HG03469 (cell line): ENCODE results near the gene ACP7.
"Not testable (repeated sequence)": the region's sequence is repeated elsewhere in the genome, so short reads cannot be mapped to it uniquely, and the experiment has no call there.

Source experiments
- ATAC-seq: cut with Tn5 transposase; IDR thresholded peaks from one replicate; pipeline ENCODE4 v1.9.1; 2021; ENCODE audit warnings: mild to moderate bottlenecking, moderate library complexity, moderate number of reproducible peaks; ENCODE audit not compliant: unreplicated experiment

The ACP7 gene

DNA sequence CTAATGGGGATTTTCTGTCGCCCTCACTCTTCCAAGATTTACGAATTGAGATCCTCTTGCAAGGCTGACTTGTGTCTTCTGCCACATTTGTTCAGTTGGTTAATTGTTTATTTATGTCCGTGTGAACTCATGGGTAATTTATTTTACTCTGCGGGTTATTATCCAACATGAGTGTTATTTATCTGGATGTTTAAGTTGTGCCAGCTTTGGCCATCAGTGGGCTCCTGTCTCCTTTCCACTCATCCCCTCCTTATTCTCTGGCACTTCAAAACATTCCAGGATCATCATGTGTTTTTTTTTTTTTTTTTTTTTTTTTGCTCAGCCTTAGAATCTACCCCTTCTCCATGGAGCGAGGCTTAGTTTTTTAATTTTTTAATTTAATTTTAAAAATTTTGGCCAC, 19.0 kb downstream of the ACP7 start:
- ATAC-seq: no peak

DNA sequence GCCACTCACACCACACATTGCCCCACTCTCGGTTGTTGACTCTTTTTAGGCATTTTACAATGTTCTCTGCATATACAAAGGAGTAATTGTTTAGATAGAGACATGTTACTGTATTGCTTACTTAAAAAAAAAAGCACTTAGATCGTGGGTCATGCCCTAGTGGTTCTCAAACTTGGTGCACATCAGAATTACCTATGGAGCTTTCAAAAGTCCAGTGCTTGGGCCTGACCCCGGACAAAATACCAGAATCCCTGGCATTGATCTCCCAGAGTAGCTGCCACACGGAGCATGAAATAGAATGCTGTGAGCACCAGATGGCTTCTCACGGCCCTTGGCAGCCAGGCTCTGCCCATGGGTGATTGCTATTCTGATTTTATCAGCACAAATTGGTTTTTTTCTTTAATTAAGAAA, 20.0 kb downstream of the ACP7 start:
- no peak for ATAC-seq

DNA sequence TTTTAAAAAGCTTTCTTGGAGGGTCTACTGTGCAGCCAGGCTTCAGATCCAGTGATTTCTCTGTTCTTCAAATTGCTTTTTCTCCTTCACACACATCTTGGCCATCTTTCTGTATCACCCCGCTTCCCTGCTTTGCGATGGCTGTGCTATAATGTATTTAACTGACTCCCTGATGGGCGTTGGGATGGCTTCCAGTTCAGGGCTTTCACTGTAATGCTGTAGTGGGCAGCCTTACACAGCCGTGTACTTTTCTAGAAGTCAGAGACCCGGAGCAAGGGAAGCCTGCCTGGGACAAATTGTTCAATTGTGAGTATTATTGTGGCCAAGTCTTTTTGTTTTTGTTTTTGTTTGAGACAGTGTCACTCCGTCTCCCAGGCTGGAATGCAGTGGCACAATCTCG, 22.0 kb downstream of the ACP7 start:
- no peak for ATAC-seq

DNA sequence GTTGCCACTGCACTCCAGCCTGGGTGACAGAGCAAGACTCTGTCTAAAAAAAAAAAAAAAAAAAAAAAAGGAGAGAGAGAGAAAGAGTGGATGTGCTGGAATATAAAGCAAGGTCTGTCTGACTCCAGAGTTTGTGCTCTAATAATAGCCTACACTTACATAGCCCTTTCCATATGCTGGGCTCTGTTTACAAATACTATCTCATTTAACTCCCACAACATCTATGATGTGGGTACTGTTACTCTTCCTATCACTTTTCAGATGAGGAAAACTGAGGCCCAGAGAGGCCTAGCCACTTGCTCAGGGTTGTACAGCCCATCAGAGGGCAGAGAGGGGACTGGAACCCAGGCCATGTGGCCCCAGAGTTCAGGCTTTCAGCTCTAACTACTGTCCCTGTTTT, 25.5 kb downstream of the ACP7 start:
- ATAC-seq: no peak

DNA sequence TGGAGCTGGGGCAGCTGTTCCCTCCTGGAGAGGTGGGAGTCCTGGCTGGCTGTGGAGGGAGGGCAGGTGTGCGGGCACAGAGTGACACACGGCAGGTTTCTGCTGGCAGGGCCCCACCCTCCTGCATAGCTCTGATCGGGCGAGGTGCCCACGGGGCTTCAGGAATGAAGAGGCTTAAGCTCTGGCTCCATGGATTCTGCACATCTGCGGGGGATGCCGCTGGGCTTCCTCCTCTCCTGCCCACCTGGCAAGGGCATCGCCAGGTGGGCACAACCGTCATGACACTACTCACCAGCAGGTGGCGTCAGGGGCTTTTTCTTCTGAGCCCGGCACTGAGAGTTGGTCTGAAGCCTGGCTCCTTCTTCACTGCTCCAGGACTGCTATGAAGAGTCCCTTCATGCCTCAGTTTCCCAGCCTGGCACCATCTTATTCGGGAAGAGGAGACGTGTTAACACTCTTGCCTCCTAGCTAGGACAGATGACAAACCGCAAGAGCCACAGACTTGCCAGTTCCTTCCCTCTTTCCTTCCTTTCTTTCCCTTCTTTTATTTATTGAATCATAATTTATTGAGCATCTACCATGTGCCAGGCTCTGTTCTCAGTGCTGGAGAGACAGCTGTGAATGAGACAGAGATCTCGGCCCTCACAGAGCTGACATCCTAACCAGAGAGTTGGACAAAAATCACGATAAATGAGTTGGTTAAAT, 26.2 kb downstream of the ACP7 start:
- no peak for ATAC-seq

DNA sequence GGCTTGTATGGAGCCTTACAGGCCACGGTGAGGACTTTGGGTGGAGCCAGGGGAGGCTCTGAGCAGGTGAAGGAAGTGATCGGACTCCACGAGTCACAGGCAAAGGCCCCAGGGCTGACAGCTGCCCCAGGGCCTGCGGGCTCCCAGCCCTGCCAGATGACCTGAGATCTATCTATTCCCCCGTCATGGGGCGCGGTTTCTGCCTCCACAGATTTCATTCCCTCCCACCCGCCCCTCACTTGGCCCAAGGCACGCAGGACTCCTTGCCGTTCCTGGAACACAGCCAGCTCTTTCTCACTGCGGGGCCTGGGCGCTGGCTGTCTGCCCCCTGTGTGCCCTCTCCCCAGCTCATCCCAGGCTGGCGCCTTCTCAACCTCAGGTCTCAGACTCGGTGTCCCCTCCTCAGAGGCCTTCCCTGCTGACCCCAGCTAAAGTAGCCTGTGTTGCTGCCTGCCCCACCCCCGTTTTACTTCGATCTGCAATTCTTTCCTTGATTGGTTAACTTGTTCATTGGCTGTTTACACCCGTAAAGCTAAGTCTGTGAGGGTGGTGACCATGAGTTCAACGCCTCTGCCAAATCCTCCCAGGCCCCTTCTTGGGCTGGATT, 27.5 kb downstream of the ACP7 start:
- ATAC-seq: no peak

DNA sequence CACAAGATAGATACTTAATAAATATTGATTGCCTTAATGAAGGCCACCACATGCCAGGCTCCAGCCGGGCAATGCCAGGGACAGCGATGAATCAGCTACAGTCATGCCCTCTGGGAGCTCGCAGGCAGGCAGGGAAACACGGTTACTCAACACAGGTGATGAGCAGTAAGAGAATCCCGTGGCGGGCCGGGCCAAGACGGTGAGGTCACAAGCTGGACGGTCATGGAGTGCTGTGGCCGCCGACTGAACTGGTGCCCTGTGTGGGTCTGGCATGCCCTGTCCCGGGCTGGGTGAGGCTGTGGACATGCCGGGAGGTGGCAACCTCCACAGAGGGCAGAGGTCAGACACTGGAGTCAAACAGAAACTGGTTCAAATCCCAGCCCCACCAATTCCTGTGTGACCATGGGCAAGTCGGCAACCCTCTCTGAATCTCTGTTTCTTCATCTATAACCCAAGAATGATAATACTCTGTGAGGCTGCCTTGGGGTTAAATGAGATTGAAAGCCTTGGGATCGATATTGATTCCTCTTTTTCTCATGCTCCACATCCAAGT, 28.2 kb downstream of the ACP7 start:
- ATAC-seq: no peak

DNA sequence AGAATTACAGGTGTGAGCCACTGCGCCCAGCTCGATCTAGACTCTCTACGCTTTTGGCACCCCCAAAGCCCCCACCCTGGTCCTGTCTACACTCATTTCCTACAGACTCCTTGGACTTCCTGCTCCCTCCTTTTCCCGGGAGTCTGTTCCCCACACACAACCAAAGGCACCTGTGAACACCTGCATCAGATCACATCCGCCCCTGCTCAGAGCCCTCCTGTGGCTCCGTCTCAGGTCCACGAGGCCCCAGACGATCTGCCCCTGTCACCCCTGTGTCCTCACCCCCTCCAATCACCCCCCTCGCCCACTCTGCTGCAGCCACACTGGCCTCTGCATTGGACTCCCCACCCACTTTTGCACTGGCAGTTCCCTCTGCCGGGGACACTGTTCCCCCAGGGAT, 29.0 kb downstream of the ACP7 start:
- ATAC-seq: no peak

DNA sequence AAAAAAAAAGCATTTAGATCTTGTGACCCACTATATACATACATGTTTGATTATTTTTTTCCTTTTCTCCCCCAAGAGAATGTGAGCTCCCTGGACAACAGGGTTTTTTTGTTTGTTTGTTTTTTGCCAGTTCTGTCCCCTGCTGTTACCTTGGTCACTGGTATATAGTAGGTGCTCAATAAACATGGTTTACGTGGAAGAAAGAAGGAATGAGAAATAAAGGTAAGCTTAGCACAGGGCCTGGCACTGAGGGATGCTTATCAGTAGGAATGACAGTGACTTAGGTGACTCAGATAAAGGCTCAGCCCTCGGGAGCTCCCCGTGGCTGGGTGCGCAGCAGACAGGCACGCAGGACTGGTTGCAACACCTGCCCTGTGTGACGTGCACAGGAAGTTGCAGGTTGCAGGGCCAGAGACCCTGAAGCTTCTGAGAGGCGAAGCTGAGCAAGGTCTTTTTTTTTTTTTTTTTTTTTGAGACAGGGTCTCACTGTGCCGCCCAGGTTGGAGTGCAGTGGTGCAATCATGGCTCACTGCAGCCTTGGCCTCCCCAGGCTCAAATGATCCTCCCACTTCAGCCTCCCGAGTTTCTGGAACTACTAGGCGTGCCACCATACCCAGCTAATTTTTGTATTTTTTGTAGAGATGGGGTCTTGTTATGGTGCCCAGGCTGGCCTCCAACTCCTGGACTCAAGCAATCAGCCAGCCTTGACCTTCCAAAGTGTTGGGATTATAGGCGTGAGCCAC, 31.1 kb downstream of the ACP7 start:
- ATAC-seq: no peak

DNA sequence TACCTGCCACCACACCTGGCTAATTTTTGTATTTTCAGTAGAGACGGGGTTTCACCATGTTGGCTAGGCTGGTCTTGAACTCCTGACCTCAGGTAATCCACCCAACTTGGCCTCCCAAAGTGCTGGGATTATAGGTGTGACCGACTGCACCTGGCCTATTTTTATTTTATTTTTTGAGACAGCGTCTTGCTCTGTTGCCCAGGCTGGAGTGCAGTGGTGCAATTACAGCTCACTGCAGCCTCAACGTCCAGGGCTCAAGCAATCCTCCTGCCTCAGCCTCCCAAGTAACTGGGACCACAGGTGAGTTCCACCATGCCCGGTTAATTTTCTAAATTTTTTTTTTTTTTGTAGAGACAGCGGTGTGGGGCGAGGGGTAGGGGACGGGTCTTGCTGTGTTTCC, 32.9 kb downstream of the ACP7 start:
- not testable (repeated sequence) for ATAC-seq

DNA sequence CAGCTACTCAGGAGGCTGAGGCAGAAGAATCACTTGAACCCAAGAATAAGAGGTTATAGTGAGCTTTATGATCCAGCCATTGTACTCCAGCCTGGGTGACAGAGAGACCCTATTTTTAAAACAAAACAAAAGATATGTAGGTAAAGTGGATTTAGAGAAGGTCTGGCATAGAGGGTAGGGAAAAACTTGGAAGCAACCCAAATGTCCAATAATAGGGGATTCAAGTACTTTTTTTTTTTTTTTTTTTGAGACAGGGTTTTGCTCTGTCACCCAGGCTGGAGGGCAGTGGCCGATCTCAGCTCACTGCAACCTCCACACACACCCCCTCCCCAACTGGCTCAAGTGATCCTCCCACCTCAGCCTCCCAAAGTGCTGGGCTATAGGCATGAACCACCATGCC, 35.7 kb downstream of the ACP7 start:
- no peak for ATAC-seq

DNA sequence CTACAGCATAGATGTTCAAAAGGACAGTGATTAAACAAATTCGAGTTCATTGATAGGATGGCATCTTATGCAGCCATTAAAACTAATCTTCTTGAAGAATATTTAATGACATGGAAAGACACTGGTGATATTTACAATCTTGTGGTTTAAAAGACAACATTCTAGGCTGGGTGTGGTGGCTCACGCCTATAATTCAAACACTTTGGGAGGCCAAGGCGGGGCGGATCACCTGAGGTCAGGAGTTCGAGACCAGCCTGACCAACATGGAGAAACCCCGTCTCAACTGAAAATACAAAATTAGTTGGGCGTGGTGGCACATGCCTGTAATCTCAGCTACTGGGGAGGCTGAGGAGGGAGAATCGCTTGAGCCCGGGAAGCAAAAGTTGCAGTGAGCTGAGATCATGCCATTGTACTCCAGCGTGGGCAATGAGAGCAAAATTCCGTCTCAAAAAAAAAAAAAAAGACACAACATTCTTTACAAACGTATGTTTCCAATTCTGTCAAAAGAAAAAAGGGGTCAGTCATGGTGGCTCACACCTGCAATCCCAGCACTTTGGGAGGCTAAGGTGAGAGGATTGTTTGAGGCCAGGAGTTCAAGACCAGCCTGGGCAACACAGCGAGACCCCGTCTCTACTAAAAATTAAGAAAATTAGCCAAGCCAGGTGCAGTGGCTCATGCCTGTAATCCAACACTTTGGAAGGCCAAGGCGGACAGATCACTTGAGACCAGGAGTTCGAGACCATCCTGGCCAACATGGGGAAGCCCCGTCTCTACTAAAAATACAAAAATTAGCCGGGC, 39.0 kb downstream of the ACP7 start:
- ATAC-seq: no peak

DNA sequence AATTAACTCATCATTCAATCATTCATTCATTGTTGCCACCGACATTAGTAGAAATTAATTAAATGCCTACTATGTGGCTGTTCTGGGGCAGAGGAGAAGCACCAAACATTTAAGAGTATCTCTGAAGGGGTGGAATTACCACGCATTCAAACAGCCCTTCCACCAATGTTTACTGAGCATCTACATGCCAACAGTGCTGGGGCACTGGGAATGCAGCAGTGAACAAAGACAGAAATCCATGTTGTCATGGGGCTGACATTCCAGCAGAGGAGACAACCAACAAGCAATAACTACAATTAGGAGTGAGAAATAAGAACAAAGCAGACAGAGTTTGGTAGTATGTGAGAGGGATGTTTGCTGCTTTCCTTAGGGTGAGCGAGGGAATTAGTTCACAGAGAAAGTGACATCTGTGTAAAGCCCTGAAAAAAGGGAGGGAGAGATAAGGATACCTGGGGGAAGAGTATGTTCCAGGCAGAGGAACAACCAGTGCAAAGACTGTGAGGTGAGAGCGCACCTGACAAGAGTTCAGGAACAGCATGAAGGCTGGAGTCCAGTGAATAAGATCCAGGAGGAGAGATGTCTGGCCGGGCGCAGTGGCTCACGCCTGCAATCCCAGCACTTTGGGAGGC, 40.1 kb downstream of the ACP7 start:
- no peak for ATAC-seq

DNA sequence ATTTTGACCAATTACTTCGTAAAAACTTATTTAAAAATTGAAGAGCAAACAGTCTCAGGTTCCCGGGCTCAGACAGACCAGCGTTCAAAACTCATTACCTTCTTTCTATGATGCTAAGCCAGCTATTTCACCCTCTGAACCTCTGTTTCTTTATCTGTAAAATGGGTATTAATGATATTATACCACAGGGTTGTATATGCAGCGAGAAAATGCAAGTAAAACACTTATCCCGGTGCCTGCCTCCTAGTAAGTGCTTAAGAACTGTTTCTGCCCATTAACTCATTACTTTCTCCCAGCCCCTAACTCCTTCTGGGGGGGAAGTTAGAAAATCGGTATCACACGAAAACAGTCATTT, 41.0 kb downstream of the ACP7 start:
- ATAC-seq: no peak

DNA sequence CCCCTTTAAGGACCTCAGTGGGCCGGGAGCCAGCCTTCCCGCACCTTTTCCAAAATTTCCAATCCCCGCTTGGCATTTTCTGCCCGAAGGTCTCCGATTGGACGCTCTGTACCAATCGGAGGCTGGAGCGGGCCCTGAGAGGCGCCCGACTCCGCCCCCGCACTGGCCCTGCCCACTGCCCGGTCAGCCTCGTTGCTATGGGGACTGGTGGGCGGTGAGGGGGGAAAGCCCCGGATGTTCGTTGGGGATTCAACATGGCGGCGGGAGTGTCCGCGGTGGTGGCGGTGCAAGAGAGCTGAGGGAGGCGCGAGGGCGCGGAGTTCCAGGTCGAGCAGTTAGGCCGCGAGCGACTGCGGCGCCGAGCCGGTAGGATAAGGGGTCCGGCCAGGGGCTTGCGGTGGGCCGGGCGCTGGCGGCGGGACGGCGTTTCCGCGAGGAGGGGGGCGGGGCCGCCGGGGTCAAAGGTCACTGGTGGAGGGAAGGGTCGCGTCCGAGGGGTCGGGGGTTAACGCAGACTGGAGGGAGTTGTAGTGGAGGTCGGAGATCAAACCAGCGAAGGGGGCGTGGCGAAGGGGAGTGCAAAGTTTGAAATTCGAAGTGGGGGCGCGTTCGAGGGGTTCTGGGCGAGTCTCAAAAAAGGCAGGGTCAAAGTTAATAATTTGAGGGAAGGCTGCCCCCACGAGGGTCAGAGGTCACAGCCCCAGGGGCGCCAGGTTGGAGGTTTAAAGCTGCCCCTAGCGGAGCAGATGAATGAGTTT, 41.6 kb downstream of the ACP7 start, which contains the start of gene PAK4:
Gene PAK4 (plus strand): TSS at position 233 of the 758 bp plus-strand sequence. CDS start 43,768 bp downstream, outside the sequence.
- peak; percentile 72 for ATAC-seq

DNA sequence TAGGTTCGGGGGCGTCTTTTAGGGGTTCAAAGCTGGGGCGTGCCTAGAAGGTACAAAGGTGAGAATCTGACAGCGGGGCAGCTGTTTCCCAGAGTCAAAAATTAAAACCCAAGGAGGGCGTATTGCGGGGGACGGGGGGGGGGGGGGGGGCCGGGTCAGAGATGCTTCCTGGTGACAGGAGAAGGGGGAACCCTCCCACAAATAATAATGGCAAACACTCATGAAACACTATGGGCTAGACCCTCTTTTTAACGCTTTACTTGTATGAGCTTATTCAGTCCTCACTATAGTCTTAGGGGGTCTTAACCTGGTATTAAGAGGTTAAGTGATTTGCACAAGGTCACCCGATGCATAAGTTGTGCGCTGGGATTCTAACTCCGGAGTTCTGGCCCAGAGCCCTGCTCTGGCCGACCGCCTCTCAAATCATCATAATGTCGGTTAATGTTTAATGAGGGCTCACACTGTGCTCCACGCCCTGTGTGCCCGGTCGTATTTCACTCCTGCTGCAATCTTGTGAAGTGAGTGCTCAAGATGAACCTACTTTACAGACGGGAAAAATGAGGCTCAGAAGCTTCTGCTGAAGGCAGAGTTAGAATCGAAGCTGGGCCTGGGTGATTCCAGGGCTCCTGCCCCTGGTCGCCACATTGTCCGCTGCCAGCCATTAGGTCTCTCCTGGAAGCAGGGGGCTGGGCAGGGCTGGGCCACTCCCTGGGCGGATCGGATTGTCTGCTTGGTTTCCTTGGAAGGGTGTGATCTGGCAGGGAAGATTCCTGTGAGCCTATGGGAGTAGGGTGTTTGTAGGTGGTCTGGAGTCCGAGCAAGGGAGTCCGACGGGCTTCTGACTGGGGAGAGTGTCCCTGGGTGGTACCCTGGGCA, 42.4 kb downstream of the ACP7 start:
- ATAC-seq: no peak

DNA sequence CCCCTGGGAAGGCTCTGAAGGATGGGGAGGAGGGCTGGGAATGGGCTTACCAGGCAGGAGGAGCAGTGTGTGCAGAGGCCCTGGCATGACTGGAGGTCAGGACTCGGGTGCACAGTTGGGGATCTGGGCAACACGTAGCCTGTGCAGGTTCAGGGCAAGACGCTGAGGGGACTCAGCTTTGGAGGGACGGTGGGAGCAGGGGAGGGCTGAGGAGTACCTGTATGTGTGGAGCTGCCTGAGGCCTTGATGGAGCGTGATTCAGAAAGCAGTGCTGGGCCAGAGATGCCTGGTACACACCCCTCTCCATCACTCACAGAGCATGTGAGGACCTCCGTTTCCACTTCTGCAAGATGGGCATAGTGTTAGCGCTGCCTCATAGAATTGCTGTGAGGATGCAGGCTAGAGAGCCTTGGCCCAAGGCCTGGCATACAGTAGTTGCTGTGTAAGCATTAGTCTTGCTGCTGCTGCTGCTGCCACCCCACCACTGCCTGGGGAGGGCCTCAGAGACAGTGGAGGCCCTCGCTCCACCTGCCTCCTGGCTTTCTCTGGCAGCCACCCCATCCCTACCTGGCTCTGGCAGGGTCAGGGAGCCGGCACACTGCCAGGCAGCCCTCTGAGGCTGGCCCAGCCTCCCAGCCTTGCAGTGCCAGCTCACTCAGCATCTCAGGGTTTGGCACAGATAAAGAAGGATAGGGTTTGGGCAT, 43.8 kb downstream of the ACP7 start:
- ATAC-seq: no peak

DNA sequence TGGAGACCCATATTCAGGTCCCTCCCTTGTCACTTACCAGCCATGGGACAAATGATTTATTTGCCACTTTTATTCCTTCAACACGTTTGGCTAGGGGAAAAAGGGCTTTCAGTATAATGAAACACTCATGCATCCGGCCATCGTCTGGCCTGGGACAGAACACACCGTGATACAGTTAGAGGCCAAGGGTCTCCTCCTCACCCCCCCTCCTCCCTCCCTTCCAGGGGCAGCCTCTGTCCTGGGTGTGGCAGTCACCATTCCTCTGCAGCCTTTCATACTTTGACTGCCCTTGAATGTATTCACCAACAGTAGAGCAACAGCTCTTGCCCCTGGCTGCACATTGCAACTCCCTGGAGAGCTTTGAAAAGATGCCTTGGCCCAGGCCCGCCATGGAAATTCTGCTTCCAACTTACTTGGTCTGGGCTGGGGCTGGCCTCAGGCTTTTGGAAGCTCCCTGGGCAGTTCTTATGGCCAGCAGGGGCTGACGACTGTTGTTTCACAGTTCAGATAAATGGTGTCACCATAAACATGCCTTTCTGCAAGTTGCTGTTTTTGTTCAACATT, 44.4 kb downstream of the ACP7 start:
- ATAC-seq: no peak
